HepG2 (cell line): ENCODE results near the gene NYAP1. TPM values are rescaled to one million over a fixed set of nuclear protein-coding genes. Genes with fewer than 3 reads are reported as not detected.
"Not testable (repeated sequence)": the region's sequence is repeated elsewhere in the genome, so short reads cannot be mapped to it uniquely, and the experiment has no call there.

Experiments used
- ATAC-seq: fragments of 200-7000 bp; cut with Tn5 transposase; 3 replicates; pipeline ENCODE4 v1.9.1; 2020; ENCODE audit warnings: mild to moderate bottlenecking, moderate library complexity
- BruUV-seq: library from RNA; stranded (reverse); fragments of 400-500 nt; replicated peaks from 2 replicates; lab custom pipeline; 2021; lab: Mats Ljungman, UMichigan
- CTCF ChIA-PET: fragments of 300-600 bp; formaldehyde crosslinking; extraction: SDS; loops from one replicate; lab custom pipeline; 2021; ENCODE audit warnings: low total read pairs, inconsistent platforms, low intra/inter-chr PET ratio; lab: Yijun Ruan, JAX
- POLR2A ChIA-PET: fragments of 350-600 bp; sonication (Branson Sonifier 250); formaldehyde crosslinking; loops from one replicate; lab custom pipeline; 2020; ENCODE audit warnings: antibody characterized with exemption, inconsistent platforms; lab: Yijun Ruan, JAX
- DNase-seq: peaks from one replicate; pipeline ENCODE4 v3.0.0-alpha.2; 2015; ENCODE audit warnings: low spot score
- FAIRE-seq: peaks from 3 replicates; lab custom pipeline; 2011; peaks lifted over from hg19 to GRCh38; lab: Jason Lieb, UNC
- H2AFZ ChIP-seq: one replicate; pipeline ENCODE4 v1.6.1; 2011; ENCODE audit warnings: low read length, inconsistent platforms
- H3K27ac ChIP-seq: fragments of 300-600 bp; 3 replicates; pipeline ENCODE4 v1.8.0; 2011; ENCODE audit warnings: mixed run types, mild to moderate bottlenecking, mixed read lengths, low read length, inconsistent platforms; ENCODE audit not compliant: insufficient read depth; ENCODE audit errors: extremely low read length
- H3K27me3 ChIP-seq, 2 experiments: fragments of 200-600 bp in 1 of 2; 2 replicates in 1 of 2; 3 replicates in 1 of 2; pipeline versions ENCODE4 v1.6.0 to v1.8.0; 2011; ENCODE audit warnings: low read length in 2 of 2, mild to moderate bottlenecking in 2 of 2, moderate library complexity in 2 of 2, inconsistent platforms in 1 of 2; ENCODE audit not compliant: insufficient read depth in 2 of 2, control insufficient read depth in 1 of 2
- H3K36me3 ChIP-seq, 2 experiments: fragments of 200-600 bp in 1 of 2; replicated peaks in 1 of 2; 2 replicates in 1 of 2; 3 replicates in 1 of 2; pipeline versions ENCODE4 v1.5.1 to v1.8.0; 2011; ENCODE audit warnings: low read length in 2 of 2, inconsistent platforms in 1 of 2; ENCODE audit not compliant: insufficient read depth in 2 of 2, control insufficient read depth in 1 of 2
- H3K4me1 ChIP-seq: 2 replicates; pipeline ENCODE4 v1.5.1; 2012; ENCODE audit warnings: low read length, inconsistent platforms; ENCODE audit not compliant: insufficient read depth
- H3K4me2 ChIP-seq: 2 replicates; pipeline ENCODE4 v1.6.0; 2011; ENCODE audit warnings: low read depth, low read length, inconsistent platforms
- H3K4me3 ChIP-seq, 3 experiments: fragments of 200-600 bp in 1 of 3; sonication (generic), shearing (Covaris generic) in 1 of 3; replicated peaks in 1 of 3; 2 replicates each; pipeline ENCODE4 v1.5.1; 2011 to 2016; ENCODE audit warnings: low read length in 3 of 3, inconsistent platforms in 2 of 3, low read depth in 2 of 3, mild to moderate bottlenecking in 2 of 3, control low read depth in 1 of 3, mixed read lengths in 1 of 3; ENCODE audit not compliant: insufficient read depth in 1 of 3
- H3K79me2 ChIP-seq: one replicate; pipeline ENCODE4 v1.6.1; 2011; ENCODE audit warnings: low read length, inconsistent platforms; ENCODE audit not compliant: insufficient read depth
- H3K9ac ChIP-seq: 2 replicates; pipeline ENCODE4 v1.6.0; 2011; ENCODE audit warnings: mild to moderate bottlenecking, low read depth, low read length, inconsistent platforms; ENCODE audit not compliant: insufficient read depth
- H3K9me3 ChIP-seq: 2 replicates; pipeline ENCODE4 v1.5.1; 2012; ENCODE audit warnings: mild to moderate bottlenecking, low read length
- H4K20me1 ChIP-seq: 2 replicates; pipeline ENCODE4 v1.6.0; 2011; ENCODE audit warnings: inconsistent platforms, mild to moderate bottlenecking, low read length, moderate library complexity; ENCODE audit not compliant: insufficient read depth
- GLI4 ChIP-seq: sonication (generic); formaldehyde crosslinking; IDR thresholded peaks from 2 replicates; pipeline ENCODE4 v1.5.1; 2020; ENCODE audit warnings: missing genetic modification reagents, mild to moderate bottlenecking, moderate library complexity, borderline replicate concordance
- KLF15 ChIP-seq: sonication (generic); formaldehyde crosslinking; IDR thresholded peaks from 2 replicates; pipeline ENCODE4 v1.8.1; 2023; ENCODE audit warnings: borderline replicate concordance, mild to moderate bottlenecking, inconsistent platforms, missing genetic modification reagents, mixed read lengths
- MED8 ChIP-seq: sonication (generic); formaldehyde crosslinking; IDR thresholded peaks from 2 replicates; pipeline ENCODE4 v1.8.1; 2023; ENCODE audit warnings: mild to moderate bottlenecking, missing genetic modification reagents; ENCODE audit not compliant: insufficient replicate concordance
- TP53 ChIP-seq: sonication (generic); formaldehyde crosslinking; conservative IDR thresholded peaks from 2 replicates; pipeline ENCODE4 v1.4.0; 2020; ENCODE audit warnings: missing genetic modification reagents
- ZFP90 ChIP-seq: sonication (generic); formaldehyde crosslinking; IDR thresholded peaks from 2 replicates; pipeline ENCODE4 v1.8.0; 2022; ENCODE audit warnings: missing genetic modification reagents, mild to moderate bottlenecking, inconsistent platforms, borderline replicate concordance
- ZNF124 ChIP-seq: sonication (generic); formaldehyde crosslinking; IDR thresholded peaks from 2 replicates; pipeline ENCODE4 v1.4.0; 2020; ENCODE audit warnings: missing genetic modification reagents
- ZNF232 ChIP-seq: sonication (generic); formaldehyde crosslinking; IDR thresholded peaks from 2 replicates; pipeline ENCODE4 v1.4.0; 2020; ENCODE audit warnings: missing genetic modification reagents, borderline replicate concordance
- ZNF33B ChIP-seq: sonication (generic); formaldehyde crosslinking; IDR thresholded peaks from 2 replicates; pipeline ENCODE4 v1.5.1; 2020; ENCODE audit warnings: mild to moderate bottlenecking, missing genetic modification reagents
- ZNF484 ChIP-seq: sonication (generic); formaldehyde crosslinking; IDR thresholded peaks from 2 replicates; pipeline ENCODE4 v1.5.1; 2020; ENCODE audit warnings: mild to moderate bottlenecking, low read depth, missing genetic modification reagents, borderline replicate concordance
- WGBS: methylation state at CpG from one replicate; pipeline ENCODE4 v1.1.6; 2017; ENCODE audit warnings: low lambda C conversion rate; 5-methylcytosine and 5-hydroxymethylcytosine counted together
- in situ Hi-C: cut with HindIII; loops from 2 replicates; pipeline ENCODE4 v1.10.0; 2017; ENCODE audit warnings: low pct_unique_long_range_greater_than_20kb; ENCODE audit not compliant: extremely low pct_ligation_motif_present
- intact Hi-C: fragments of 100-400 bp; cut with micrococcal nuclease; formaldehyde crosslinking; loops from one replicate; pipeline ENCODE4 v1.10.0; 2022; ENCODE audit not compliant: unreplicated experiment
- polyA plus RNA-seq, 8 experiments: library from polyadenylated mRNA; depleted of rRNA in 3 of 8; stranded (reverse) in 7 of 8; unstranded in 1 of 8; fragments of >200 nt; fragmentation: Illumina TruSeq in 4 of 8; extraction: Trizol in 4 of 8; gene quantifications; 2 replicates each; pipeline versions ENCODE4 v1.2.1 to v1.2.3, GENCODE V29; 2011 to 2016; ENCODE audit warnings: low read depth in 4 of 8, missing spikeins in 1 of 8, mixed read lengths in 1 of 8; ENCODE audit not compliant: insufficient read depth in 1 of 8
- total RNA-seq, 5 experiments: library from RNA; depleted of rRNA; stranded (reverse); fragments of >200 nt; fragmentation: Illumina TruSeq; extraction: Trizol; gene quantifications; 2 replicates each; pipeline ENCODE4 v1.2.3, GENCODE V29; 2016; ENCODE audit warnings: low read depth in 1 of 5
- TF ChIP-seq, protein P1 (sequence below): sonication (generic); formaldehyde crosslinking; conservative IDR thresholded peaks from 2 replicates; pipeline ENCODE4 v1.4.0; 2020; ENCODE audit warnings: missing genetic modification reagents
- TF ChIP-seq, protein P2 (sequence below): sonication (generic); formaldehyde crosslinking; IDR thresholded peaks from 2 replicates; pipeline ENCODE4 v1.8.1; 2023; ENCODE audit warnings: missing genetic modification reagents, inconsistent platforms, borderline replicate concordance

The NYAP1 gene
- total and polyA plus RNA-seq, 2 of the 13 experiments (the other 11 are each of a cell fraction or from before 2014, with no cell fraction given) = 0.15 to 0.46 TPM

DNA sequence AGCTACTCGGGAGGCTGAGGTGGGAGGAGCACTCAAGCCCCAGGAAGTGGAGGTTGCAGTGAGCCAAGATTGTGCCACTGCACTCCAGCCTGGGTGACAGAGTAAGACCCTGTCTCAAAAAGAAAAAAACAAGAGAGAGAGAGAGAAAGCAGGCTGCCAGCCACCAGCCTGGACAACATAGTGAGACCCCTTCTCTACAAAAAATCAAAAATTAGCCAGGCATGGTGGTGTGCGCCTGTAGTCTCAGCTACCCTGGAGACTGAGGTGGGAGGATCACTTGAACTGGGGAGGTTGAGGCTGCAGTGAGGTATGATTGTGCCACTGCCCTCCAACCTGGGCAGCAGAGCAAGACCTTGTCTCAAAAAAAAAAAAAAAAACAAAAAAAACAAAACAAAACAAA lies 53.0 kb downstream of the NYAP1 start:
- H3K9ac ChIP-seq, intact Hi-C loops, H3K36me3 ChIP-seq, ATAC-seq, H3K9me3 ChIP-seq, H3K27ac ChIP-seq, H3K4me3 ChIP-seq, H3K27me3 ChIP-seq, FAIRE-seq, DNase-seq, H4K20me1 ChIP-seq, BruUV-seq, in situ Hi-C loops, H2AFZ ChIP-seq, H3K4me2 ChIP-seq, POLR2A ChIA-PET, CTCF ChIA-PET: not testable (repeated sequence)
- peaks cover 54% of the 10 kb centered on the region for H3K4me1 ChIP-seq
- peaks cover 21% of the 10 kb centered on the region for H3K79me2 ChIP-seq
- WGBS = 94% methylated on average over 2 of the region's 2 CpGs

DNA sequence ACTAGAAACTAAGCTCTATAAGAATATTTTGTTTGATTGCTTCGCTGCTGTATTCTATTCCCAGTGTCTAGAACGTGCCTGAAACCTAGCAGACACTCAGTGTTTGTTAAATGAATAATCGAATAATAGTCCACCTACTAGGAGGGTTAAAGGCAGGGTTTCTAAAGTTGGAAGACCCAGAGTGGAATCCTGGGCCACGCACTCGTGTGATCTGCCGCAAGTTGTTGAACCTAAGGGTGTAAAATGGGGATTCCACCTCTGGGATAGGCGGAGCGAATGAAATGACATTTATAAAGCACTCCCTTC lies 54.6 kb downstream of the NYAP1 start:
- Histone ChIP-seq H3K79me2 (peaks cover 35% of the 10 kb centered on the region), H3K36me3 (no peaks in the 10 kb centered on the region; a peak in 1 of 5 replicates), H3K4me1 (peaks cover 55% of the 10 kb centered on the region), H3K9me3 (no peaks in the 10 kb centered on the region), H3K27ac (peak overlapping the region; percentile 81), H2AFZ (no peak overlapping the region), H3K27me3 (no peaks in the 10 kb centered on the region; a peak in 1 of 5 replicates), H4K20me1 (no peaks in the 10 kb centered on the region), H3K4me2 (peak overlapping the region; percentile 98), H3K4me3 (peak overlapping the region; percentile 40 to 67 (median 41); a peak in 5 of 6 replicates), H3K9ac (peak overlapping the region; percentile 65)
- 10% methylated on average over 8 of the region's 8 CpGs for WGBS
- in situ Hi-C loops (no loop called here), intact Hi-C loops (loop anchor here (2.0 kb wide), 1 partner anchor 36 kb away; no protein-coding TSS in a partner anchor)
- ChIA-PET CTCF (no interaction called here), POLR2A (interaction anchor here (1.0 to 2.4 kb wide), 8 partner anchors 11 to 351 kb away, joined by 4 to 19 read pairs (median 6); partner anchors contain the start of genes FBXO24, LRCH4, MOSPD3 and TSC22D4)
- no peak for ATAC-seq
- DNase-seq = no peak
- TSS peak; percentile 99 for BruUV-seq
- no peak for FAIRE-seq
- TF ChIP-seq KLF15 (CRISPR knock-in tag) (0 out of 2 replicates have a peak, but pooled peaks have one; percentile 9), ZFP90 (CRISPR knock-in tag) (0 out of 2 replicates have a peak, but pooled peaks have one; percentile 5), ZNF232 (CRISPR knock-in tag) (0 out of 2 replicates have a peak, but pooled peaks have one; percentile 44), ZNF124 (CRISPR knock-in tag) (no peak), ZNF33B (CRISPR knock-in tag) (no peak), GLI4 (CRISPR knock-in tag) (no peak), ZNF484 (CRISPR knock-in tag) (no peak), MED8 (CRISPR knock-in tag) (peak; percentile 1), TP53 (0 out of 2 replicates have a peak, but pooled peaks have one; percentile 28)
- TF ChIP-seq, protein P1, sequence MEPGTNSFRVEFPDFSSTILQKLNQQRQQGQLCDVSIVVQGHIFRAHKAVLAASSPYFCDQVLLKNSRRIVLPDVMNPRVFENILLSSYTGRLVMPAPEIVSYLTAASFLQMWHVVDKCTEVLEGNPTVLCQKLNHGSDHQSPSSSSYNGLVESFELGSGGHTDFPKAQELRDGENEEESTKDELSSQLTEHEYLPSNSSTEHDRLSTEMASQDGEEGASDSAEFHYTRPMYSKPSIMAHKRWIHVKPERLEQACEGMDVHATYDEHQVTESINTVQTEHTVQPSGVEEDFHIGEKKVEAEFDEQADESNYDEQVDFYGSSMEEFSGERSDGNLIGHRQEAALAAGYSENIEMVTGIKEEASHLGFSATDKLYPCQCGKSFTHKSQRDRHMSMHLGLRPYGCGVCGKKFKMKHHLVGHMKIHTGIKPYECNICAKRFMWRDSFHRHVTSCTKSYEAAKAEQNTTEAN (CRISPR knock-in tag) = 0 out of 2 replicates have a peak, but pooled peaks have one; percentile 14
- TF ChIP-seq, protein P2, sequence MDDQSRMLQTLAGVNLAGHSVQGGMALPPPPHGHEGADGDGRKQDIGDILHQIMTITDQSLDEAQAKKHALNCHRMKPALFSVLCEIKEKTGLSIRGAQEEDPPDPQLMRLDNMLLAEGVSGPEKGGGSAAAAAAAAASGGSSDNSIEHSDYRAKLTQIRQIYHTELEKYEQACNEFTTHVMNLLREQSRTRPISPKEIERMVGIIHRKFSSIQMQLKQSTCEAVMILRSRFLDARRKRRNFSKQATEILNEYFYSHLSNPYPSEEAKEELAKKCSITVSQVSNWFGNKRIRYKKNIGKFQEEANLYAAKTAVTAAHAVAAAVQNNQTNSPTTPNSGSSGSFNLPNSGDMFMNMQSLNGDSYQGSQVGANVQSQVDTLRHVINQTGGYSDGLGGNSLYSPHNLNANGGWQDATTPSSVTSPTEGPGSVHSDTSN (CRISPR knock-in tag) = no peak
